Activated T-helper 2 cell treated with anti-CD3 and anti-CD28 coated beads, Interferon-gamma antibody, Interleukin-2, Interleukin-4, amounts not matched to agents 10 μg/mL and 5 μg/mL and 100 μg/mL, durations not matched to agents 14 hours and 24 hours and 36 hours (primary cell): Measurements from ENCODE around the gene GINS1. TPM values are rescaled to one million over a fixed set of nuclear protein-coding genes. Genes with fewer than 3 reads are reported as not detected.
"Not testable (repeated sequence)": the region's sequence is repeated elsewhere in the genome, so short reads cannot be mapped to it uniquely, and the experiment has no call there.

Experiments
- DNase-seq: peaks from one replicate; pipeline ENCODE4 v3.0.0; 2021; ENCODE audit warnings: low spot score
- H3K27ac Mint-ChIP-seq: one replicate; pipeline ENCODE4 v1.8.0; 2021; ENCODE audit warnings: mixed read lengths
- H3K27me3 Mint-ChIP-seq: one replicate; pipeline ENCODE4 v1.8.0; 2021; ENCODE audit warnings: low read depth, mixed read lengths
- H3K36me3 Mint-ChIP-seq: one replicate; pipeline ENCODE4 v1.8.0; 2021; ENCODE audit warnings: low read depth, mixed read lengths
- H3K4me1 Mint-ChIP-seq: one replicate; pipeline ENCODE4 v1.8.0; 2021; ENCODE audit warnings: low read depth, mixed read lengths
- H3K4me3 Mint-ChIP-seq: one replicate; pipeline ENCODE4 v1.8.0; 2021; ENCODE audit warnings: low read depth, mild to moderate bottlenecking, moderate library complexity, mixed read lengths
- H3K9me3 Mint-ChIP-seq: one replicate; pipeline ENCODE4 v1.8.0; 2021; ENCODE audit warnings: mixed read lengths
- intact Hi-C: fragments of 100-400 bp; cut with micrococcal nuclease; formaldehyde crosslinking; loops from one replicate; pipeline ENCODE4 v1.15.1; 2023
- total RNA-seq: library from RNA; stranded (reverse); gene quantifications from 2 replicates; pipeline ENCODE4 v1.2.3, GENCODE V29; 2022

GINS1 gene
- total RNA-seq, 1 donor from 2014 or later: 36.3 TPM

DNA sequence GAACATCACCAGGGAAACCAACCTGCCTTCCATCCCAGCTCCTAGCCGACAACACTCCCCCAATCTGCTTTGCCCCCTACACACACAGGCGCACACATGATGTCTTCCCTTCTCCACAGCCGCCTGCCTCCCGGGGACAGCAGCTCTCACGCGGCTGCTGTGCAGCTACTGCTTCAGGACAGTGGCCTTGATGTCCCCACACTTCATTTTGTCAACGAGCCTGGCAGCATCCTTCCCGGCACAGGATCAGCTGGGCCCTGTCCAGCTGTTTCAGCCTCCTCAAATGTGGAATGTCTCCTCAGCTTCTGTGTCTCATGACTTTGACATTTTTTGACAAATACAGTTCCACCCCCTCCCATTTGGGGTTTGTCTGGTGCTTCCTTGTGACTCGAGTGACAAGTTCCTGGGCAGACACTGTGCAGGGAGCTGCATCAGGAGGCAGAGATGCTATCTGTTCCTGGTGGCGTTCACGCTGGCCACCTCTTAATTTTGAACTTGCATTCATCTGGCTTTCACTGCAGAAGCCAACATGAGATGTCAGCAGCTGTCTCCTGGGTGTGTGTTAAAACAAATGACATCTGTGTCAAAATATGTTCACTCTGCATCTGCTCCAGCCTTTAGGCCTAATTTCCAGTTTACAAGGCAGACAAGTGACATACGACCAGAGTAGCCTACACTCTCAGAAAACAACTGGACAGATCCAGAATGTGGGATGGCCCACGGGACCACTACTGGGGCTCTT, 57.2 kb downstream of the GINS1 start:
- DNase-seq: no peak
- H3K36me3 Mint-ChIP-seq: no peaks in the 10 kb centered on the region
- no peaks in the 10 kb centered on the region for H3K27me3 Mint-ChIP-seq
- intact Hi-C loops: no loop called here
- H3K9me3 Mint-ChIP-seq: no peaks in the 10 kb centered on the region
- H3K4me3 Mint-ChIP-seq: no peak overlapping the region
- no peaks in the 10 kb centered on the region for H3K4me1 Mint-ChIP-seq
- no peak overlapping the region for H3K27ac Mint-ChIP-seq

DNA sequence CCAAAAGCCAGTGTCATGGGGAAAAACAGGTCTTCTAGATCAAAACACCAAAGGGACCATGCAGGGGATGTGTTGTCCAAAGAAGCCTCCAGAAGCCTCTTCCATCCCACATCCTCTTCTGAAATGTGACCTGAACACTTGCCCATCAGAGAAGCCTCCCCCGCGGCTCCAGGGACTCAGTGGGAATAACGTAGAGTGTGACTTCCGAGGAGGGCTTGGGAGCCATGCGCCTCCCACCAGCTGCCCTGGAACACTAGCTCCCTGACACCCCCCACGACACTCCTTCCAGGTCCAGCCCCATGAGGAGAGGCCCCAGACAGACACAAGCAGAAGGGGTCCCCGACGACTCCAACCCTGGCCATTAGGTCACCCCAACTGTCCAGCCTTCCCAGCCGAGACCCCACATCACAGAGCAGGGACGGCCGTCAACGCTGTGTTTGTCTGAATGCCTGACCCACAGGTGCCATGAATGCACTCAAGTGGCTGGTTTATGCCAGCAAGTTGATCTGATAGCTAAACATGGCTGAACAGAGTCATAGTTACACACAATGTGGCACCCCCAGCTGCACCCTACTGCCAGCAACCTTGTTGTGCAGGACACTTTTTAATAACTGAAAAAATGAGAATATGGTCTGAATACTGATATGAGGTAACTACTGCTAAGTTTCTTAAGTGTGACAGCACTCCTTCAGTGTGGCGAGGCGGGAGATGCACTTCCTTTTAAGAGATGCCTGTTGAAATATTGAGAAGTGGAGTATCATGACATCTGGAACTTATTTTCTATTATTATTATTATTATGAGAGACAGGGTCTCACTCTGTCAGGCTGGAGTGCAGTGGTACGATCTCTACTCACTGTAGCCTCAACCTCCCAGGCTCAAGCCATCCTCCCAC, 58.0 kb downstream of the GINS1 start:
- Mint-ChIP-seq H3K27ac (no peak overlapping the region), H3K9me3 (no peaks in the 10 kb centered on the region), H3K27me3 (no peaks in the 10 kb centered on the region), H3K36me3 (no peaks in the 10 kb centered on the region), H3K4me1 (no peaks in the 10 kb centered on the region), H3K4me3 (no peak overlapping the region)
- DNase-seq: no peak
- intact Hi-C loops: no loop called here

DNA sequence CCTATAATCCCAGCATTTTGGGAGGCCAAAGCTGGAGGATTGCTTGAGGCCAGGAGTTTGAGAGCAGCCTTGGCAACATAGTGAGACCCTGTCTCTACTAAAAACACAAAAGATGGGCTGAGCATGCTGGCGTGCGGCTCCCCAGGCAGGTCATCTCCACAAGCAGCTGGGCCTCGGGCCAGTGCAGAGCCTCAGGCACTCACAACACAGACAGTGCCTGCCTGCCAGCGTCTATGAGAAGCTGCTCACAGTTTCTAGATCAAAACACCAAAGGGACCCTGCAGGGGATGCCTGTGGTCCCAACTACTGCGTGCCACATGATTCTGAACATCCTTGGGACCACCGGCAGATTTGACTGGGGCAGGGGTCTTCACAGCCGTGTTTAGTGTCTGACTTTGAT, 59.4 kb downstream of the GINS1 start:
- Mint-ChIP-seq H3K4me1 (no peaks in the 10 kb centered on the region), H3K36me3 (no peaks in the 10 kb centered on the region), H3K4me3 (no peak overlapping the region), H3K9me3 (no peaks in the 10 kb centered on the region), H3K27me3 (no peaks in the 10 kb centered on the region), H3K27ac (no peak overlapping the region)
- intact Hi-C loops: no loop called here
- no peak for DNase-seq

DNA sequence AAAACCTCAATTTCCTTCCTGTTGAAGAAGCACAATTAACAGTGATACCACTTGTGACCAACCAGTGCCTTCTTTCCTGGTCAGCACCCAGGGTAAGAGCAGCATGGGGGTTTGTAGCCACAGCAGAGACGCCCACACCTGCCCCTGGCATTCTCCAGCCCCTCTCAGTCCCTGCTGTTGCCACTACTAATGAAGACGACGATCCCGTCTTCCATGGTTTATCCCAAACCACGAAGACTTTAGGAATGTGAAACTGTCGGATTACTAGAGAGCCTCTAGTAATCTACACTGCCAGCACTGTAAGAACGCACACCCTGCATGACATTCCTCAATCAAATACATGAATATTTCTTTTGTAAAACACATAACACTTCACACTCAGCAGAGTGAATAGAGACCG, 60.0 kb downstream of the GINS1 start:
- H3K27ac Mint-ChIP-seq: no peak overlapping the region
- H3K4me3 Mint-ChIP-seq: no peak overlapping the region
- no peaks in the 10 kb centered on the region for H3K36me3 Mint-ChIP-seq
- intact Hi-C loops: no loop called here
- H3K4me1 Mint-ChIP-seq: no peaks in the 10 kb centered on the region
- no peaks in the 10 kb centered on the region for H3K27me3 Mint-ChIP-seq
- DNase-seq: no peak
- H3K9me3 Mint-ChIP-seq: no peaks in the 10 kb centered on the region

DNA sequence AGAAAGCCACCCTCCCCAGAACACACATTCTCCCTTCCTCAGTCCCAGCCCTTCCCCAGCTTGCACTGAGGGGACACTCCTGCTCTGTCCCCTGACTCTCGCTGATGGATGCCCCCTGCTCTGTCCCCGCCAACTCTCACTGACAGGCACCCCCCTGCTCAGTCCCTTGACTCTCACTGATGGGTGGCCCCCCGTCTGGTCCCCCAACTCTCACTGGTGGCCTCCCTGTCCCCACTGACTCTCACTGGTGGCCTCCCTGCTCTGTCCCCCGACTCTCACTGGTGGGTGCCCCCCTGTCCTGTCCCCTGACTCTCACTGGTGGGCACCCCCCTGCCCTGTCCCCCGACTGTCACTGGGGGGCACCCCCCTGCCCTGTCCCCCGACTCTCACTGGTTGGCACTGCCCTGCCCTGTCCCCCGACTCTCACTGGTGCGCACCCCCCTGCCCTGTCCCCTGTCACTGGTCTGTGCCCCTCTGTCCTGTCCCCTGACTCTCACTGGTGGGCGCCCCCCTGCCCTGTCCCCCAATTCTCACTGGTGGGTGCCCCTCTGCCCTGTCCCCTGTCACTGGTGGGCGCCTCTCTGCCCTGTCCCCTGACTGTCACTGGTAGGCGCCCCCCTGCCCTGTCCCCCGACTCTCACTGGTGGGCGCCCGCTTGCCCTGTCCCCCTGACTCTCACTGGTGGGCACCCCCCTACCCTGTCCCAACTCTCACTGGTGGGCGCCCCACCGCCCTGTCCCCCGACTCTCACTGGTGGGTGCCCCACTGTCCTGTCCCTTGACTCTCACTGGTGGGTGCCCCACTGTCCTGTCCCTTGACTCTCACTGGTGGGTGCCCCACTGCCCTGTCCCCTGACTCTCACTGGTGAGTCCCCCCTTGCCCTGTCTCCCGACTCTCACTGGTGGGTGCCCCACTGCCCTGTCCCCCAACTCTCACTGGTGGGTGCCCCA, 60.9 kb downstream of the GINS1 start:
- DNase-seq: no peak
- H3K9me3 Mint-ChIP-seq: no peaks in the 10 kb centered on the region
- no peaks in the 10 kb centered on the region for H3K27me3 Mint-ChIP-seq
- H3K4me3 Mint-ChIP-seq: no peak overlapping the region
- intact Hi-C loops: no loop called here
- no peaks in the 10 kb centered on the region for H3K36me3 Mint-ChIP-seq
- no peak overlapping the region for H3K27ac Mint-ChIP-seq
- H3K4me1 Mint-ChIP-seq: no peaks in the 10 kb centered on the region

DNA sequence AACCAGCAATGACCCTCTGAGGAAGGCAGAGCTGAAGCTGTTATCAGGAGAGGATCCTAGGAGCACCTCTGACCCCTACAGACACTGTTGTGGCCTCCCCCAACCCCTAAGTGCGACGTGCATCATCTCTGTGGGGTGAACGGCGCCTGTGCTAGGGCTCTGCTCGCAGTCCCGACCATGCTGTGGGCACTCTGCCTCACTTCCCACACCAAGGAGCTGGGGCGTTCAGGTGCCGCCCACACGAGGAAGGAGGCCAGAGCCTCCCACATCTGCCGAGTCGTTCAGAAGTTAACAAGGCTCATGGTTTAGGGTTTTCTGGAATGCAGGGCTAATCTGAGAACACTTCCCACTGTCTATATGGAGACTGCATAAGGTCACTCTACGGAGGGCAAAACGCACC, 62.1 kb downstream of the GINS1 start:
- H3K9me3 Mint-ChIP-seq: no peaks in the 10 kb centered on the region
- H3K27ac Mint-ChIP-seq: no peak overlapping the region
- DNase-seq: no peak
- H3K4me1 Mint-ChIP-seq: no peaks in the 10 kb centered on the region
- H3K36me3 Mint-ChIP-seq: no peaks in the 10 kb centered on the region
- intact Hi-C loops: no loop called here
- H3K4me3 Mint-ChIP-seq: no peak overlapping the region
- no peaks in the 10 kb centered on the region for H3K27me3 Mint-ChIP-seq

DNA sequence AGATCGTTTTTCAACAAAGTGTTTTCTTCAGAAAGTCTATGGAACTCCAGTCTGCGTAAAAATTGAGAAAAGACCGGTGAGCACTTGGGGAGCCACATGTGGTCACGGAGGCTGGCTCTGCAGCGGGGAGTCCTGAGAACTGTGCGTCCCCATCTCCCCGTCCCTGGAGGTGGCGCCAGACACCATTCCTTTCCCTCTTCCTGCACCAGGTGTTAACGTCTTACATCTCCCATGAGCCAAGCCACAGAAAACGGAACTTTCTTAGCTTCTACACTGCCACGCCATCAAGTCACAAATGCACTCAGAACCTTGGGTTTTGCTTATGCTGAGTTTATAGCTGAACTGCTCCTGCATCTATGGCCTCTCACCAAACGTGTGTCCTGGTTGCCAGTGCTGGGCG, 62.6 kb downstream of the GINS1 start:
- no peaks in the 10 kb centered on the region for H3K9me3 Mint-ChIP-seq
- peak; percentile 20 for DNase-seq
- H3K27me3 Mint-ChIP-seq: no peaks in the 10 kb centered on the region
- no peak overlapping the region for H3K27ac Mint-ChIP-seq
- H3K36me3 Mint-ChIP-seq: no peaks in the 10 kb centered on the region
- no peak overlapping the region for H3K4me3 Mint-ChIP-seq
- intact Hi-C loops: no loop called here
- H3K4me1 Mint-ChIP-seq: no peaks in the 10 kb centered on the region

DNA sequence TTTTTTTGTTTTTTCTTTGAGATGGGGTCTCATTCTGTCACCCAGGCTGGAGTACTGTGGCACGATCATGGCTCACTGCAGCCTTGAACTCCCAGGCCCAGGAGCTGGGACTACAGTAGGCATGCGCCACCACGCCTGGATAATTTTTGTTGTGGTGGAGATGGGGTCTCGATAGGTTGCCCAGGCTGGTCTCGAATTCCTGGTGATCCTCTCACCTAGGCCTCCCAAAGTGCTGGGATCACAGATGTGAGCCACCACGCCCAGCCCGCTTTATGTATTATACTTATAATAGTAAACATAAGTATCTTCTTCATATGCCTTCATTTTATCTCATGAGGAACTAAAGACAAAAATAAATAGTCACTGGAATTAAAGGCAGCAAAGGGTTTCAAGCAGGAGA, 63.5 kb downstream of the GINS1 start:
- H3K9me3 Mint-ChIP-seq: no peaks in the 10 kb centered on the region
- no peak for DNase-seq
- H3K27ac Mint-ChIP-seq: no peak overlapping the region
- H3K27me3 Mint-ChIP-seq: no peaks in the 10 kb centered on the region
- intact Hi-C loops: no loop called here
- H3K36me3 Mint-ChIP-seq: no peaks in the 10 kb centered on the region
- no peaks in the 10 kb centered on the region for H3K4me1 Mint-ChIP-seq
- no peak overlapping the region for H3K4me3 Mint-ChIP-seq

DNA sequence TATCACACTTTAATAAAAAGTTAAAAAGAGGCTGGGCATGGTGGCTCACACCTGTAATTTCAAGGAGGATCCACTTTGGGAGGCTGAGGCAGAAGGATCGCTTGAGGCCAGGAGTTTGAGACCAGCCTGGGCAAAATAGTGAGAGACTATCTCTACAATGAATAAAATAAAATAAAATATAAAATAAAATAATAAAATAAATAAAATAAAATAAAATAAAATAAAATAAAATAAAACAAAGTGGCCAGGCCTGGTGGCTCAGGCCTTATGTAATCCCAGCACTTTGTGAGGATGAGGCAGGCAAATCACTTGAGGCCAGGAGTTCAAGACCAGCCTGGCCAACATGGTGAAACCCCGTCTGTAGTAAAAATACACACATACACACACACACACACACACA, 65.8 kb downstream of the GINS1 start:
- H3K4me1 Mint-ChIP-seq, H3K27me3 Mint-ChIP-seq, H3K9me3 Mint-ChIP-seq, intact Hi-C loops, H3K4me3 Mint-ChIP-seq, DNase-seq, H3K36me3 Mint-ChIP-seq, H3K27ac Mint-ChIP-seq: not testable (repeated sequence)

DNA sequence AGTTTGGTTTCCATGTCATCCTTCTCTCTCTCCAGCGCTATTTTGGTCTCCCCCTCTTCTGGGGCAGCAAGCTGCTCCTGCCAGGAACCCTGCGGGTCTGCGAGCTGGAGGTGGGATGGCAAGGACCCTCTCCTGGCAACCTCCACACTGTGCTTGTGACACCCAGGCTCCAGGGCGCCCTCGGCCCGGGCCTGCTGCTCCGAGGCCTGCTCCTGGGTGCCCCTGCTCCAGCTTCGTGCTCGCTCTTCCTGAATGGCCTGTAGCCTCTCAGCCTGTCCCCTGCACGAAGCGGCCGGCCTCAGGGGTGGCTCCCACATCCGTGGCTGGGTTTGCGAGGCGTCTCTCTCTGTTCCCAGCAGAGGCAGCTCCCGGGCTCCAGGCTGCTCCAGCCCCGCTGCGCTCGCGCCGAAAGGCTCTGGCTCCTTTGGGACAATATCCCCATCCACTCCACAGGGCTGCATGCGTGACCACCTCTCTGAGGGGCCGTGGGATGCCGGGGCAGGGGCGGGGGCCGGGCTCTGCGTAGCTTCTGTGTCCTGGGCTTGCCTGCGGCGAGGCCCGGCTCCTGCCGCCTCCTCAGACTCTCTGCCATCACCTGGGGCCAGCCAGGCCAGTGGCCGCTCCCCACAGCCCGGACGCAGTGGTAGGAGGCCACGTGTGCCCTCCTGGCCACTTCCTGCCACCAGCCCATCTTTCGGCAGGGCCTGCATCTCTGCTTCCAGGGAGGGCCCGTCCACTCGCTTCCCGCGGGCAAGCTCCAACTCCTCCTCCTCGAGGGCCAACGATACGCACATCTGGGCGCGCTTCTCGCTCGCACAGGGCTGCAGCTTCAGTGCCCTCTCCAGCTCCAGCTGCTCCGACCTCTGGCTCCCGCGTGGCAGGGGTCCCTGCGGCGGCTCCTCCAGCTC, 68.9 kb downstream of the GINS1 start:
- H3K36me3 Mint-ChIP-seq: no peaks in the 10 kb centered on the region
- intact Hi-C loops: no loop called here
- no peak overlapping the region for H3K4me3 Mint-ChIP-seq
- no peaks in the 10 kb centered on the region for H3K9me3 Mint-ChIP-seq
- no peaks in the 10 kb centered on the region for H3K27me3 Mint-ChIP-seq
- no peak overlapping the region for H3K27ac Mint-ChIP-seq
- no peaks in the 10 kb centered on the region for H3K4me1 Mint-ChIP-seq
- DNase-seq: no peak

DNA sequence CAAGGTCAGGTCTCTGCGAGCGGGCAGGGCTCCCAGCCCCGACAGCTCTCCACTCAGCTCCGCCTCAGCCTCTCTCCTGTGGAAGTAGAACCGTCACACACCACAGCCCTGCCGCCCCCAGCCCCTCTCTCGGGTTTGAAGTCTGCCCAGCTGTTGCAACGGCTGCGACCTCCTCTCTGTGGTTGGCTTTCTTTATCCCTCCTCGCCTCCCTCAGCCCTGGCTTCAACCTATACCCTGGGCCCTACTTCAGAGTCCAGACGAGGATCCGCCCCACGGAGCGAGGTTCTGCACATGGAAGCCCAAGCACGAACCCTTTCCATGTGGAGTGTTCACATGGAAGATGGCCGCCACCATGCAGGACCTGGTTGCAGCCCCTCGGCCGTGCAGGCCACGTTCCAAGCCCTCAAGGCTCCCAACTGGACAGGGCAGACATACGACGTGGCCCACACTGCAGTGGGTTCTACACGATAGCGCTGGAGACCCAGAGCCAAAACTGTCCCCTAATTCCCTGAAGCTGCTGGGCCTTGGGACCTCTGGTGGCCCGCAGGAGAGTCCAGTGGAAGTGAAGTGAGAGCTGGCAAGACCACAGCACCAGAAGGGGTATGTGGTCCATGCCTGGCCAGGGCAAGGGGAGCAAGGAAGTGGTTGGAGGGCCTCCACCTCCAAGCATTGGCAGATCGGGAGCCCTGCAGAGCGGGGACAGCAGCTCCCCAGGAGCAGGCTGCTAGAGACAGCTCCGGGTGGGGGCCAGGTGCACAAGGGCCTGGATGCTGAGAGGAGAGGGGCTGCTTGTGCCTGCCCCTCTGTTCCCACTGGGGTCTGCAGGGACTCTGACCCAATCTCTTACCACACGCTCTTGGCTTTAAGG, 69.8 kb downstream of the GINS1 start:
- Mint-ChIP-seq H3K9me3 (no peaks in the 10 kb centered on the region), H3K27ac (no peak overlapping the region), H3K27me3 (no peaks in the 10 kb centered on the region), H3K36me3 (no peaks in the 10 kb centered on the region), H3K4me1 (no peaks in the 10 kb centered on the region), H3K4me3 (no peak overlapping the region)
- DNase-seq: no peak
- intact Hi-C loops: no loop called here
